HUES64 (cell line): ENCODE data around the gene ACTR8.

Source experiments
- H3K27ac ChIP-seq: 2 replicates; pipeline ENCODE4 v1.7.0; 2013; ENCODE audit warnings: low read depth, low read length, inconsistent platforms
- H3K27me3 ChIP-seq: 2 replicates; pipeline ENCODE4 v1.6.1; 2013; ENCODE audit warnings: mild to moderate bottlenecking, low read length; ENCODE audit not compliant: insufficient read depth
- H3K36me3 ChIP-seq: 2 replicates; pipeline ENCODE4 v1.6.1; 2013; ENCODE audit warnings: mild to moderate bottlenecking, low read length; ENCODE audit not compliant: insufficient read depth
- H3K4me1 ChIP-seq: 2 replicates; pipeline ENCODE4 v1.6.1; 2013; ENCODE audit warnings: mild to moderate bottlenecking, low read length, moderate library complexity; ENCODE audit not compliant: insufficient read depth
- H3K4me3 ChIP-seq: 2 replicates; pipeline ENCODE4 v1.5.1; 2013; ENCODE audit warnings: mild to moderate bottlenecking, low read length, moderate library complexity
- H3K9ac ChIP-seq: 2 replicates; pipeline ENCODE4 v1.6.1; 2013; ENCODE audit warnings: mild to moderate bottlenecking, low read depth, low read length
- H3K9me3 ChIP-seq: 2 replicates; pipeline ENCODE4 v1.6.1; 2013; ENCODE audit warnings: low read depth, low read length; ENCODE audit not compliant: insufficient read depth
- WGBS: fragments of 150-250, 120-280 bp; methylation state at CpG from one replicate; pipeline ENCODE4 v1.1.7; 2013; ENCODE audit warnings: missing lambda C conversion rate; 5-methylcytosine and 5-hydroxymethylcytosine counted together

The ACTR8 gene

DNA sequence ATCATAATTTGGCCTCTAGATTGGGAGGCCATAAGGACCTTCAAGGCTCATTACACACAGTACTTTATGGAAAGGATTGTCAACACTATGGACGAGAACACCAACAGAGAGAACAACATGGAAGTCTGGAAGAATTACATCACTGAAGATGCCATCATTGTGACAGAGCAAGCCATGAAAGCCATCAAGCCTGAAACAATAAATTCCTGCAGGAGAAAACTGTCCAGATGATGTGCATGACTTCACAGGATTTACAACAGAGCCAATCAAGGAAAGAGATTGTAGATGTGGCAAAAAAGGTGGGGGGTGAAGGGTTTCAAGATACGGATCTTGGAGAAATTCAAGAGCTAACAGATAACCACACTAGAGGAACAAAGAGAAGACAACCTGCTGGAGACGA, 19.7 kb downstream of the ACTR8 start:
- Histone ChIP-seq H3K27ac (no peak overlapping the region), H3K4me3 (no peak overlapping the region), H3K27me3 (no peaks in the 10 kb centered on the region), H3K9me3 (no peaks in the 10 kb centered on the region), H3K4me1 (no peaks in the 10 kb centered on the region), H3K36me3 (peaks cover 84% of the 10 kb centered on the region), H3K9ac (no peak overlapping the region)
- 92% methylated on average over 3 of the region's 3 CpGs for WGBS

DNA sequence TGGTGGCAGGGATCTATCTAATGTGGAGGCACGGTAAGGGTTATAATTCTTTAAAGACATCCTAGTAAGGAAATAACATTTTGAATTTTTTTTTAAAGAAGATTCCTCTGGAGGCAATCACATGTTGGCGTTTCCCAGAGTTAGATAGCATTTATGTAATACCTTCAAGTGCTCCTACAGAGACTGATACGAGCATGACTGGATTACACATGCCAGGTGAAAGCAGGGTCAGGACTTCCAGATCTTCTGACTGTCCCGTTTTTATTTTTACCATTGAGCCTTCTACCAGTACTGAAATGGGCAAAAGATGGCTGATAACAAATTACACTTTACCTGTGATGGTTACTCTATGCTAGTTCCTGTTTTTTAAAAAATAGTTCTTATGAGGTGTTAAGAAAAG, 21.8 kb downstream of the ACTR8 start:
- Histone ChIP-seq H3K36me3 (peaks cover 68% of the 10 kb centered on the region), H3K9ac (no peak overlapping the region), H3K4me1 (no peaks in the 10 kb centered on the region), H3K4me3 (no peak overlapping the region), H3K27me3 (no peaks in the 10 kb centered on the region), H3K27ac (no peak overlapping the region), H3K9me3 (no peaks in the 10 kb centered on the region)
- WGBS, result 95% methylated on average over 3 of the region's 4 CpGs

DNA sequence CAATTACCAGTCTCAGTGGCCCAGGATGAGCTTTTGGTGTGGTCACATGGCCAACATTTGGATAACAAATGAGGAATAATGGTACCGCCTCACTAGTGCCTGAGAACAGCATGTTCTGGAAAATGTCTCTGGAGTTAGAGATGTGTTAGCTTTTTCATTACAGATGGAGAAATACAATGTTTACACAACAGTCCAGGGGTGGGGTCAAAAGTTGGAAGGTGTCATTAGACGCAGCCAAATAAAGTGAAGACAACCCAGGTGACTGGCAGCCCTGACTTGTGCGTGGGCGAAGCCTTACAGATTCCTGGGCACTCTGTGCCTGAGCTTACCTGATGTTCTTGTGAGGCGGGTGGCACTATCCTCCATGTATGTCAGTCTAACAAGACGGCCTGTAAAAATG, 22.8 kb downstream of the ACTR8 start:
- Histone ChIP-seq H3K9ac (no peak overlapping the region), H3K36me3 (peaks cover 60% of the 10 kb centered on the region), H3K27me3 (no peaks in the 10 kb centered on the region), H3K4me1 (no peaks in the 10 kb centered on the region), H3K27ac (no peak overlapping the region), H3K4me3 (no peak overlapping the region), H3K9me3 (no peaks in the 10 kb centered on the region)
- 92% methylated on average over 6 of the region's 6 CpGs for WGBS

DNA sequence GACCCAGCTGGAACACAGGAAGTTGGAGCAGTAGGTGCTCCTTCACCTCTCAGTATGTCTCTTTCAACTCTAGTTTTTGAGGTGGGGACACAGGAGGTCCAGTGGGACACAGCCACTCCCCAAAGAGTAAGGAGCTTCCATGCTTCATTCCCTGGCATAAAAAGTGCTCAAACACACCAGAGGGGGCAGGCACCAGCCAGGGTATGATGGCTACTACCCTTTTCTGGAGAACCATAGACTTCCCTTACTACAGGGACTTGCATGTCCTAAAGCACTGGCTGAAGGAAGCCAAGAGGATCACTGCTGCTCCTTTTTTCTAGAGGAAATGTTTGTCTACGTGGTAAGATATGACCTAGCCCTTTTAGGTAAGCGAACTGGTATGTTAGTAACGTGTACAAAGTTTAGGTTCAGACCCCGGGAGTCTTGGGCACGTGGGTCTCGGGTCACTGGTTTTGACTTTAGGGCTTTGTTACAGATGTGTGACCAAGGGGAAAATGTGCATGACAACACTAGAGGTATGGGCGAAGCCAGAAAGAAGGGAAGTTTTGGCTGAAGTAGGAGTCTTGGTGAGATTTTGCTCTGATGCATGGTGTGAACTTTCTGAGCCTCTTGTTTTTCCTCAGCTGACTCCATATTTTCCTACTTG, 23.7 kb downstream of the ACTR8 start:
- Histone ChIP-seq H3K36me3 (peaks cover 53% of the 10 kb centered on the region), H3K9ac (no peak overlapping the region), H3K27me3 (no peaks in the 10 kb centered on the region), H3K4me1 (no peaks in the 10 kb centered on the region), H3K4me3 (no peak overlapping the region), H3K27ac (no peak overlapping the region), H3K9me3 (no peaks in the 10 kb centered on the region)
- WGBS, result 92% methylated on average over 7 of the region's 7 CpGs

DNA sequence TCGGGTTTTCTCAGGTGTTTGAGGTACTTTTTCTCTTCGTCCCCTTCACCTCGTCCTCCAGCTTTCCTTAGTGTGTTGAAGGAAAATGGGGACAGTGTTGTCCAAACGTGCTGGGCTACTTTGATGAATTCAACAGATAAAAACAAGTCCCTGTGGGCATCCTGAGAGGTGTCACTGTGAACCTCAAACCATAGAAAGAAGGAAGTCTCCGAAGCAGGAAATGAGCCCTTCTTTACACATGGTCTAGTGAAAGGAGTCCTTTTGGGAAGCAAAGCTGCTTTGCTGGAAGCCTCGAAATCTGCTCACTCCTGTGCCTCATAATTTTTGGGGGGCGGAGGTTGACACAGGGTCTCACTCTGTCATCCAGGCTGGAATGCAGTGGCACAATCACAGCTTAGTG, 25.0 kb downstream of the ACTR8 start:
- 95% methylated on average over 7 of the region's 7 CpGs for WGBS
- Histone ChIP-seq H3K27me3 (no peaks in the 10 kb centered on the region), H3K27ac (no peak overlapping the region), H3K4me3 (no peak overlapping the region), H3K9me3 (no peaks in the 10 kb centered on the region), H3K36me3 (peaks cover 48% of the 10 kb centered on the region), H3K4me1 (no peaks in the 10 kb centered on the region), H3K9ac (no peak overlapping the region)

DNA sequence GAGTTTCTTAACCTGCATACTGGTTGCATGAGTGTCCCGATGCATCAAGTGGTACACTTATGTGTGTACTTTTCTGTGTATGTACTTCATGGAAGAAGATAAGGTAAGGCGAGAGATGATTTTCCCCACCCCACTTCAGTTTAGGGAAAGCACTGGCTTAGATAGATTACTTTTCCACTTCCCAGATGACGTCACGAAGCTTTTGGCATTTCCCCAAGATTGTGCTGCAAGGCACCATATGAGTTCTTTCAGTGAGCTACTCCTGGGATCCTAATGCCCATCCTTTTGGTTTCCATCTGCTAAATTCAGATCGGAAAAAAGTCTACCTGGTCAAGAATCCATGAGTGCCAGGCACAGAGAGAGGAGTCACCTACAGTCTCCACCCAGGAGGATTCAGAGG, 31.1 kb downstream of the ACTR8 start:
- Histone ChIP-seq H3K9ac (no peak overlapping the region), H3K4me1 (no peaks in the 10 kb centered on the region), H3K4me3 (no peak overlapping the region), H3K27ac (no peak overlapping the region), H3K36me3 (peaks cover 14% of the 10 kb centered on the region), H3K27me3 (peaks cover 22% of the 10 kb centered on the region), H3K9me3 (no peaks in the 10 kb centered on the region; the same call in 1 of the 2 replicates)
- WGBS, result 95% methylated on average over 5 of the region's 5 CpGs

- no peaks in the 10 kb centered on the region; the same call in 1 of the 2 replicates for H3K9me3 ChIP-seq
- peaks cover 11% of the 10 kb centered on the region for H3K36me3 ChIP-seq
- H3K9ac ChIP-seq, result no peak overlapping the region
- H3K4me1 ChIP-seq, result no peaks in the 10 kb centered on the region
- H3K4me3 ChIP-seq, result no peak overlapping the region
- WGBS, result 98% methylated on average over 7 of the region's 7 CpGs
- peaks cover 22% of the 10 kb centered on the region for H3K27me3 ChIP-seq
- H3K27ac ChIP-seq, result no peak overlapping the region
Measured at GRCh38 chr3:53849916-53850315, 32.0 kb downstream of the ACTR8 start.

DNA sequence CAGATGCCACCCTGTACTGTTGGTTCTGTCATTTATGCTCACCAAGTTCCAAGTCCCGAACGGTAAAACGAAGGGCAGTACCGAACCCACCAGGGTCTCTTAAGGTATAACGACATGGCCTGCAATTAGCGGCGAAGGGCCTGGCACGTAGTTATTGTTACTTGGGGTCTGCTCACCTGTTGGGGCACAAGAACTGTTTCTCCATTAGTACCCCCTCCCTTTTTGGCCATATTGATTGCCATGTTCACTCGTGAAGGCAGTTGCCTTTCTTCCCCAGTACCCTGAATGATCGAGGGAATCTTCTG, 35.1 kb downstream of the ACTR8 start:
- Histone ChIP-seq H3K4me3 (peak overlapping the region; percentile 78), H3K9ac (peak overlapping the region; percentile 82; the same call in 1 of the 2 replicates), H3K36me3 (peaks cover 4% of the 10 kb centered on the region; the same call in 1 of the 2 replicates), H3K27me3 (peaks cover 22% of the 10 kb centered on the region), H3K9me3 (no peaks in the 10 kb centered on the region; the same call in 1 of the 2 replicates), H3K27ac (no peak overlapping the region), H3K4me1 (peaks cover 11% of the 10 kb centered on the region)
- 81% methylated on average over 10 of the region's 10 CpGs for WGBS

GRCh38 chr3:53846134-53846850, 35.7 kb downstream of the ACTR8 start, which contains the start of the genes CHDH and IL17RB:
Gene CHDH (minus strand): TSS chr3:53846419. CDS start chr3:53824008, 22,411 bp downstream.
Gene IL17RB (plus strand): TSS chr3:53846568. CDS start chr3:53846589, 21 bp downstream.
- Histone ChIP-seq H3K4me1 (peaks cover 11% of the 10 kb centered on the region), H3K27ac (peak within 1 kb of the TSS; percentile 77; the same call in 1 of the 2 replicates), H3K27me3 (peaks cover 22% of the 10 kb centered on the region), H3K4me3 (peak within 1 kb of the TSS; percentile 78), H3K9ac (peak within 1 kb of the TSS; percentile 82), H3K36me3 (peaks cover 4% of the 10 kb centered on the region; the same call in 1 of the 2 replicates), H3K9me3 (no peaks in the 10 kb centered on the region; the same call in 1 of the 2 replicates)
- 5% methylated on average over 91 of the region's 91 CpGs for WGBS

GRCh38 chr3:53845881-53846133, 36.1 kb downstream of the ACTR8 start:
- H3K36me3 ChIP-seq, result peaks cover 4% of the 10 kb centered on the region; the same call in 1 of the 2 replicates
- peak overlapping the region; percentile 82 for H3K9ac ChIP-seq
- peak overlapping the region; percentile 78 for H3K4me3 ChIP-seq
- H3K27ac ChIP-seq, result peak overlapping the region; percentile 77; the same call in 1 of the 2 replicates
- peaks cover 11% of the 10 kb centered on the region for H3K4me1 ChIP-seq
- no peaks in the 10 kb centered on the region; the same call in 1 of the 2 replicates for H3K9me3 ChIP-seq
- H3K27me3 ChIP-seq, result peaks cover 22% of the 10 kb centered on the region
- WGBS, result under 1% methylated on average over 34 of the region's 34 CpGs

DNA sequence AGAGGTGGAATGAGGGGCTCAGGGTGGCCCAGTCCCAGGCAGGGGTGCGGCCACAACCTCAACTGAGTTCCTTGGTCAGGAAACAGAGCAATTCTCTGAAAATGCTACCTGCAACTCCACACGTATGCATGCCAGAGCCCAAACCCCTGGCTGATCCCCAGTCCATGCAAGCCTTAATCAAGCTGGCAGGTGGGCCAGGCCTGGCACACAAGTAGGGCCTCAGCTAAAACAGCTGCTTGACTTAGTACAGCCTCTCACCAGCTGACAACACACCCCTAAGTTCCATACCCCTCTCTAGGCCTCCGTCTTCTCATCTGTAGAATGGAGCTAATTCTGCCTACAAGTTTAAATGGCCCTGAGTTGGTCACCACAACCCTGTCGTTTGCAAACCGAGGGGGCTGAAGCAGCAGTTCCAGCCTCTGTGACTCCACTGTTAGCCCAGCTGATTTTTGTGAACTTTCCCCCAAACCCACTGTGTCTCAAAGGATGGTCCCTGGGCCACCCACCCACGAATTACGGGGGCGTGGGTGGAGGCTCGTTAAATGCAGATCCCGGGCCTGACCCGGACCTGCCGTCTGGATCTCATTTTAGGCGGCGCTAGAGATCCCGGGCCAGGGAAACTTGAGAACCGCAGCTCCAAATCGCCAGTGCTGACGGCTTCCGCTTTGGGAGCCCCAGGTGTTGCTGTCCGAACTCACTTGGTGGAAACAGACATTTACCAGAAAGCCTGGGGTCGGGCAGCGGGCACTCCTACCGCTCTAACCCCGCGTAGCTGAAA, 36.7 kb downstream of the ACTR8 start:
- Histone ChIP-seq H3K9me3 (no peaks in the 10 kb centered on the region; the same call in 1 of the 2 replicates), H3K4me3 (peak overlapping the region; percentile 78), H3K27me3 (peaks cover 22% of the 10 kb centered on the region), H3K36me3 (peaks cover 4% of the 10 kb centered on the region; the same call in 1 of the 2 replicates), H3K4me1 (peaks cover 11% of the 10 kb centered on the region), H3K27ac (peak overlapping the region; percentile 77; the same call in 1 of the 2 replicates), H3K9ac (peak overlapping the region; percentile 82)
- 16% methylated on average over 25 of the region's 25 CpGs for WGBS
